ENCODE measurements around the gene GPR83. TPM values are rescaled to one million over a fixed set of nuclear protein-coding genes. Genes with fewer than 3 reads are reported as not detected.
"Not testable (repeated sequence)": the region's sequence is repeated elsewhere in the genome, so short reads cannot be mapped to it uniquely, and the experiment has no call there.

Gene GPR83
- under 0.01 TPM in 1 of 2 replicates, not detected in the other for total RNA-seq

DNA sequence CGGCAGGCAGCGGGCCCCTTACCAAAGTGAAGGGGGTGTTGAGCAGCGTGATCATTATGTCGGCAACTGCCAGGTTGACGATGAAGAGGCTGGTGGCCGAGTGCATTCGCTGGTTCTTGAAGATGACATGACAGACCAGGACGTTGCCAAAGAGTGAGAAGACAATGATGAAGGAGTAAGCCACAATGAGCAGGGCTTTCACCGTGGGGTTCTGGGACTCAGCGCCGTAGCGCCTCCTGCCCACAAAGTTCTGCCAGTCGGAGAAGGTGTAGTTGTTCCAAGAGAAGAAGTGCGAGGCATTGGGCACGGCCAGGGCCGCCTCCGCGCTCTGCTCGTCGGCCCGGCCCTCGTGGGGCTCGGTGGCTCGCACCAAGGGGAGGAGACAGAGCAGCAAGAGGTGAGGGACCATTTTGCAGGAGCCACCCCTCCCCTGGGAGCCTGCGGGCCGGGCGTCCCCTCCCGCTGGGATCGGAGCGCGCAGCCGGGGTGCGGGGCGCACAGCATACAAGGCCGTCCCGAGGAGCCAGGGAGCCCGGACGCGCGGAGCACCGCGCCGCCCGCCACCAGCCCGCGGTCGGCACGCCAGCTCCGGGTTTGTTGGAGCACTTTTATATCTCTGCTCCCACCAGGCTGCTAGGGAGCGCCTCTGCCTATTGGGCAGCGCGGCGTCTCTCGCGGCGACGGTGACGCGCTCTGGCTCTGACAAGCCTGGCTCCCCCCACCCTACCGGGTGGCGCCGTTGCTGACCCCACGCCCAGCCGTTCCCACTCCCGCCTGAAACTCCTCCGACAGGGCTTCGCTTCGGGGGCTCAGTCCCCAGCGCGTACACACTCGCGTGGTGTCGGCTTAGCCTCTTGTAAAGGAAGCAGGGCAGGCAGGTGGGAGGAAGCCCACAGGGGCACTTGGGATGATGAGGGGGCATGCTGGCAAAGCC, at the start of gene GPR83:
Gene GPR83, minus strand, starts transcription at position 581 of the 934 bp plus-strand sequence. Its CDS starts 172 bp downstream, at position 409.
- DNase-seq (ENCODE audit: low read depth) = no peak

DNA sequence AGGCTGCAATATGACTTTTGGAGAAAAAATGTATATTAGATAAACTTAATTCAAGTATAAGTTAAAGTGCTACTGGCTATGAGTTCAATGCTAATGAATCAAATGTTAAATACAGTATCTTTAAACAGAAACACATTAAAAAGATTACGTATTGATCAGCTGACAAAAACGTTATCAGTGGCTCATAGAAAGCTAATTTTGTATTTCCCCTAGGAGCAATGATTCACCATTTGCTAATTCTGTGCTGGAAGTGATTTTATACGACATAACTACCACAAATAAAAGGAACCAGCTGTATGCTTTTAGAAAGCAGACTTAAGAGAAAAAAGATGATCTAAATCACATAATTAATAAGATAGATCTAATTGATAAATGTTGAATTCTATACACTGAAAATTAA, 48.8 kb upstream of the GPR83 start:
- no peak for DNase-seq (ENCODE audit: low read depth)

DNA sequence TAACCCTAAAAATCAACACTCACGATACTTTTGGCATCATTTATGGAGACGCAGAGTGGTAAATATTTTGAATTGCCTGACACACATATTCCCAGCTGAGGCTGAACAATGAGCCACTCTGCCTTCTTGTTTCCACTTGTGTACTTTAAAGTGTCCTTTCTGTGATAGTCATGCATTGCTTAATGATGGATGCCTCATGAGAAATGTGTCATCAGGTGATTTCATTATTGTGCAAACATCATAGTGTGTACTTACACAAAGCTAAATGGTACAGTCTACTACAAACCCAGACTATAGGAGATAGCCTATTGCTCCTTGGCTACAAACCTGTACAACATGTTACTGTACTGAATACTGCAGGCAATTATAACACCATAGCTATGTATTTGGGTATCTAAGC, 48.2 kb upstream of the GPR83 start:
- DNase-seq (ENCODE audit: low read depth) = peak; percentile 88

DNA sequence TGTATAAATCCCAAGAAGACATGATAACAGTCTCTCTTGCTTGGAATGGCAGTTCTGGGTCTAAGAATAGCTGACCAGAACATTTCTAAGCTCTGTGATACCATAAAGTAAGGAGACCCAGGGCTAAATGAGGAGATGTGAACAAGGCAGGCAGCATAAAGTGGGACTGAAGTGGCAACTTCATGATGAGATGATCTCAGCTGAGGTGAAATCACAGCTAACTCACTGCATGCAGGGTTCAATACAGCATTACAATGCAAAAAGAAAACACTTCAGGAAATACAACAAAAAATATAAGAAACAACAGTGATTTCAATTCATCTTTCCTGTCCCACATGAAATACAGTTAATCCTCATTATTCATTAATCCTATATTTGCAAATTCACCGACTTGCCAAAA, 47.8 kb upstream of the GPR83 start:
- no peak for DNase-seq (ENCODE audit: low read depth)

DNA sequence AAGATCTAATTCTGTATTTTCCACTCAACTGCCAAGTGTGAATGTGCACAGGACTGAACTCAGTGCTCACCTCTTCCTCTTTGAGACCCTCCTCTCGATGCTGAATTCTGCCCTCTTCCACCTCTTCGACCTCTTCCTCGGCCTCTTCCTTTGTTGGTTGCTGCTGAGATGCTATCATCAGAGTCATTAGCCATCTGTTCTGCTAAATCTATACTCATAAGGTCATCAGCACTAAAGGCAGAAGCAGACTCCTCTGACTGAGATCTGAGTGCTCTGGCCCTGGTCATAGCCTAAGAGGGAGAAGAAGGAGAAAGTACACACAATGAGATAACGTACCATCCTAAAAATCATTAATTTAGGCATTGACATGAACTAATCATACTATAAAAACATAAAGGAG, 45.9 kb upstream of the GPR83 start:
- no peak for DNase-seq (ENCODE audit: low read depth)

DNA sequence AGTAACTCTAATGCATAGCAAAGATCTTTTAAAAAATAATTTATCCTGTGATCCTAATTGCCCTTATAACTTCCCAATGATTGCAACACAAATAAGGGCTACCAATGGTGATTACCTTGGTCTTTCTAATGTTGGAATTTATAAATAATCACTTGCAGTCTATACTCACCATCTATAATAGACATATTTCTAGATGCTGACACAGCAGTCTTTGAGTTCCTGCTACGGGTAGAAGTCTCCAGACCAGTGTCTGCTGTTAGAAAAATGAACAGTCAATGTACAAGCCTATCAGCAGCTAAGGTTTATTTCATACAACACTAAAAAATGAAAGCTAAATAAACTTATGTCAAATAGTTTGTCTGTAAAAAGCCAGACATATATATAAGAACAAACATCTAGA, 44.4 kb upstream of the GPR83 start:
- DNase-seq (ENCODE audit: low read depth) = no peak

DNA sequence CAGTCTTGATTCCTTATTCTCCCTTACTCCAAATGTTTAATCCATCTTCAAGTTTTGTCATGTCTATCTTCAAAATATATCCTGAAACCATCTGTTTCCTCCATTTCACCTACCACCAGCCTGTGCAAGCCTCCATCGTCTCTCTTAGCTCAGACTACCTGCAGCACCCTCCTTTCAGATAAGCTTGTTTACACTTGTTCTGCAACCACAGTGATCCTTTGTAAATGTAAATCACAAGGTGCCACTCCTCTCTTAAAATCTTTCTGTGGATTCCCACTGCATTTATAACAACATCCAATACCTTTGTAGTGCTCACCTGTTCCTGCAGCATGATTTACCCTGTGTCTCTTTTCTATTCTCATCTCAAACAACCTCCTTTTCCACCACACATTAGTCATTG, 31.8 kb upstream of the GPR83 start:
- no peak for DNase-seq (ENCODE audit: low read depth)

DNA sequence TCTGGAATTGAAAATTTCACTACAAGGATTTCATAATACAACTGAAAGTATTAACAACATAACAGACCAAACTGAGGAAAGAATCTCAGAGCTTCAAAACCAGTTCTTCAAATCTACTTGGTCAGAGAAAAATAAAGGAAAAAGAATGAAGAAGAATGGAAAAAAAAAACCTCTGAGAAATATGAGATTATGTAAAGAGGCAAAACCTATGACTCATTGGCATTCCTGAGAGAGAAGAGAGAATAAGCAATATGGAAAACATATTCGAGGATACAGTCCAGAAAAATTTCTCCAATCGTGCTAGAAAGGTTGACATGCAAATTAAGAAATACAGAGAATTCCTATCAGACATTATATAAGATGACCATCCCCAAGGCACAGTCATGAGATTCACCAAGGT, 23.4 kb upstream of the GPR83 start:
- no peak for DNase-seq (ENCODE audit: low read depth)

DNA sequence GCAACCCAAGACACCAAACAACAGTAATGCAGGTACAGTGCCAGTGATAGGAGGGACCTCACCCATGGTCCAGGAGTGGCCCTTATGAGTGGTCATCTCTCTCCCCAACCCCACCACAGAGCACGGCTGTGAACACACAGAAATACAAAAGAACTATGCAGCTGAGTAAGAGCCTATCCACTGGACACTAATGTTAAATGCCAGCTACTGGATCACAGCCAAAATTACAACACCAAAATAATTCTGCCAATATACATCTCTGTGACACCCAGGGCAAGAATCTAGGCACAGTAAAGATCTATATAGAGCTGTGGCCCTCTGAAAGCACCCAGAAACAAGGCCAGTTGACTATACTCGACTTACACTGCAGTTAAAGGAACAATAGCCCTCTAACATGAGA, 22.8 kb upstream of the GPR83 start:
- peak; percentile 11 for DNase-seq (ENCODE audit: low read depth)

DNA sequence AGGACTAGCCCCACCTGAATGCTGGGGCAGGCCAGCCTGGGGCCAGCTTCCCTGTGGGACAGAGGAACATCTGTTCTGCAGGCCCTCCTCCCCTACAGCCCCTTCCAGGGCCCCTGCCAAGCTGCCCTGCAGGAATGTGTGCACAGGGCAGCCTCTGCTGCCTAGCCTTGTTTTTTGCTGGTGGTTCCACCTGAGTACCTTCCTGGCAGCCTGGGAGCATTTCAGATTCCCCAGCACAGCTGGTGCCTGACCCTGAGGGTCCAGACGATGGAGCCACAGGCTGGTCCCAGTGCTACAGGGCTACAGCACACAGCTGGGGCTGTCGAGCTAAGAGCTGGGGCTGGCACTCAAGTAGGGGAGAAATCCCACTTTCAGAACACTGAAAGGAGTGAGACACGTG, 22.3 kb upstream of the GPR83 start:
- peak; percentile 77 for DNase-seq (ENCODE audit: low read depth)

DNA sequence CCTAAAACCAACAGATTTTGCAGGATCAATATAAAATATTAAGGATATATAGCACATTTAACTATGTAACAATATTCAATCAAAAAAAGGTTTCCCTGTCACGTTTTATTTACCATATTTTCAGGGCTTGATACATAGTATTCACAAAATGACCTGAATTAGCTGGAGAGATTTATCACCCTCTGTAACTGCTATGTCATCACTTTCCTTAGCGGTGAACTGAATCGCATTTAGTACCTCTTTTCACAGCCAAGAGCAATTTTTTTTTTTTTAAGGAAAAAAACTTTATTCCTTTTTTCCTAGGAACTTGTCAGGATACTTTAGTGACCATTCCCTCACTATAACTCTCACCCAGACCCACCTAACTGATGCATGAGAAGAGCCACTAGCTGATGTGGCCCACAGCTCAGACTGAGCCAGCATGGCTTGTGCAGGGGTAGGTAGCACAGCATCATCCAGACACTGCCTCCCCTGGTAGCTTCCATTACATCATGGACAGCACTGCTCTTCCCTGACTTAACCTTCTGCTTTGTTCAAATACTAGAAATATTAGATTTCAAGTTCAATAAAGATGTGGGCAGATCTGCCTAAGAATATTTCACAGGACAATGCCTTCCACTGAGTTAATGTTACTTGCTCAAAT, 17.0 kb upstream of the GPR83 start:
- DNase-seq (ENCODE audit: low read depth) = no peak

DNA sequence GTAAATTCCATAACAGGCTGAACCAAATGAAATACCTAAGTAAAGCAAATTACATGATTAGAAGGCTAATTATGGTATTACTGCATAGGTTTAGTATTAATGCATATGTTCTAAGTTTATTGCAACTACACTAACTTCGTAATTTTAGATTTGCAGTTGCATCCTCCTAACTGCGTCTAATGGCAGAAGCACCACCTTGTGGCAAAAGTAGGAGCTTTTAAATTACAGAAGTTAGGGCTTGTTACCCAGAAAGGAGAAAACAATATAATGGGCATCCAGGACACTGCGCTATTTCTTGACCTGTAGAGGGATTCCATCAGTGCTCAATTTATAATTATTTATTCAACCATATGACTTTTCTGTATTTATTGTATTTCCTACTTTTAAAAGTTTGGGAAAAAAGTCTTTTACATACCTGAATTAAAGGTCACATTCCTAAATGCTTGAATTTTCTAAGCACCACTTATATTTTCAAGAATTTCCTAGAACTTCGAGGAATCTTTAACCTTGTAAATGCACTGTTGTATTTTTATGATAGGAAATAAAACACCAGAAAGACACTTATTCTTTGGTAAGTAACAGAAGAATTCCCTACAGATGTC, 16.3 kb upstream of the GPR83 start:
- peak; percentile 27 for DNase-seq (ENCODE audit: low read depth)

DNA sequence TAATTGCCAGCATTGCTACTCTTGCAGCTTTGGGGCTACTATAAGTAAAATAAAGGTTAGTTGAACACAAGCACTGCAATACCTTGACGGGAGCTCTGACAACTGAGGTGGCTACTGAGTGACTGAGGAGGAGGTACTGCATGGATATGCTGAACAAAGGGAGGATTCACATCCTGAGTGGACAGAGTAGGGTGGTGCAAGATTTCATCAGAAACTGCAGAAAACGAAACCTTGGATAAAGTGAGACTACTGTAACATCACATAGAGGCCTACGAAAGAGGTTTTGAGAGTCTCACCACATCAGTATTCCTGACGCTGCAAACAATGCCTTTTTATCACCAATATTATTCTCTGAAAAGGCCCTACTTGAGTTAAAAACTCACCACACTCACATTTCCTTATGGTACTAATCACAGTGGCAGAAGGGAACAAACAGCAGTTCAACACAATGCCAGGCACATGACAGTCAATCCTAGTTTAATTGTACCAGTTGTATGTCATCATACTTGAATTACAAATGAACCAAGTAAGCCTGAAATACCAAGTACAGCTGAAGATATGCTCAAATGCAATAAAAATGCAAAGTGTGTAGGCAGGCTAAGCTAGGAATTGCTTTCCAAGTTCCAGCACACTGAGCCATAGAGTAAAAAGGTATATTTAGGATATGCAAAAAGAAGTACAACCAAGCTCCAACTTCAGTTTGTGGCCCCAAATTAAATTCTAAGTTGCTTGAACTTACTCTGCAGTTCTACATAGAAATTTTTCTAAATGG, 4.0 kb upstream of the GPR83 start:
- no peak for DNase-seq (ENCODE audit: low read depth)

DNA sequence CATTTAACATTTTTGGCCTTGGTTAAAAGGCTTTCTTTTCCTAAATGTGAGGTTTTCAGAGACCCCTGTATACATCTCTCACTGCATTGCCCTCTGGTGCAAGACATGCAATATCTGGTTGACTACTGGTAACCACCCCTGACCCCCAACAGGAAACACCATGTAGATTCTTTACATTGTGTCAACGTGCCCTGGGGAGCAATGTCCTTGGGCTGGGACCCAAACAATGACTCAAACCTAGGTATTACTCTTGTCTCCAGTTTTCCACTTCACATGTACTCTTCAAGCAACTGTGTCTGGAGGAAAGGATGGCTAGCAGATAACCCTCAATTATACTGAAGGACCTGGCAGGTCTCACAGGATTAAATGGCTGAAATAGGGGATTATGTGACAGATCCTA, 1.1 kb upstream of the GPR83 start:
- no peak for DNase-seq (ENCODE audit: low read depth)

DNA sequence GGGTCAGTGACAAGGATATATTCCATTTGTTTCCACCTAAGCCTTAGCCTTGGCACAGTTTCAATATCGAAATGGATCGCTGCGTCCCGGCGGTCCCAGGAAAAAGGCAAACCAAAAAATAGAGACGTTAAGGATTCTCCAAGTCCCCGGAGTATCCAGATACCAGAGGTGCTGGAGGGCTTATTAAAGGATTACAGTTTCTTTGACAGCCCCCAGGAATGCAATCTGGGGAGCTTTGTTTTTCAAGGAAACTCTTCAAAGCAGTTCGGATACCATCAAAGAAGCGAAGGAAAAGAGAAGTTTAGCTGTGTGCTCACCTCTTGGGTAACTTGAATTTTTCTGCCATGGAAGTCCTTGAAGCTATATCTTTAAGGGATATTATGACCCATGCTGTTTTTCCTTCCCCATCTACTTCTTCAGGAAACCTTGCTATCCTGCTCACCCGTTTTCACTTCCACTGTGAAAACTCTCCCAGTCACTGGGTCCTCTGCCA, 600 bp upstream of the GPR83 start:
- no peak for DNase-seq (ENCODE audit: low read depth)

DNA sequence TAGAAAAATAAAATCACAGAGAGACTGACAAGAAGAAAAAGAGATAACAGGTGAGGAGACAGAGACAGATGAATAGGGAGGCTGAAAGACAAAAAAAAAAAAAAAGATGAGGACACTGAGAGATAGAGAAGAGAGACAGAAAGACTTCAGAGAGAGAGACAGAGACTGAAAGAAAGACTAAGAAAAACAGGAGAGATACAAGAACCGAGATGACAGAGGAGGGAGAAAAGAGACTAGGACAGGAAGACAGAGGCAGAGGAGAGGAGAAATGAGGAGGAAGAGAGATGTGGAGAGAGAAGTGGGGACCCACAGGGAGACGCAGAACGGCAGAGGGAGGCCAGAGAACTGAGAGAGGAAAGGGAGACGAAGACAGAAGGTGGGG, 771 bp downstream of the GPR83 start:
- DNase-seq (ENCODE audit: low read depth) = no peak

DNA sequence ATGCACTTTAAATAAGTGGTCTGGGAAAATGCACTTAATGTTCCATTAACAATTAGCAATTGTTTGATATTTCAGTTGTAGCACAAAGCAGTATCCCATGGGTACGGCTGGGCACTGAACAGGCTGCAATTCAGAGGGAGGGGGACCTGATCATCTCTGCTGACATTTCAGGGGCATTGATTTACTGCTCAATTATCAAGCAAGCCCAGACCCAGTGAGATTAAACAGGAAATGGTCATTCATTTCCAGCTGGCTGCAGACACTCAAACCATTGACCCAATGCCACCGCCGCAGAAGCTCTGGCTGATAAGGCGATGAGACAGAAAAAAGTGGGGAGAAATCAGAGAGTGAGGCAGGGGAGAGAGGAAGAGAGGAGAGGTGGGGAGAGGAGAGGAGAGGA, 1.2 kb downstream of the GPR83 start:
- no peak for DNase-seq (ENCODE audit: low read depth)

DNA sequence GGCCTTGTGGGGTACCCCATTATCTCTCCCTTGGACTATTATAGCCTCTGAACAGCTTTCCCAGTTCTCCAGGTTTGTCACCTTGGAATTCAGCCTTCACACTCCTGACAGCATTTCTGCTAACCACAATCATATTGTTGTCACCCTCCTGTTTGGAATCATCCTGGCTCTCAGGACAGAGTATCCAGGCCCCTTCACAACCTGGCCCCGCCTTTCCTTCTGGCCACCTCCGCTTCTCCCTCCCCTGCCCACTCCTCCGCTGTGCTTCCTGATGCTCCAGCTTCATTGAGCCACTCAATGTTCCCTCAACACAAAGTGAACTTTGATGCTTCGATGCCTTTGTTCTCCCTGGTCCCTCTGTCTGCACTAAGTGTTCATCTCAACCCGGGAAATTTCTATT, 3.1 kb downstream of the GPR83 start:
- DNase-seq (ENCODE audit: low read depth) = no peak

DNA sequence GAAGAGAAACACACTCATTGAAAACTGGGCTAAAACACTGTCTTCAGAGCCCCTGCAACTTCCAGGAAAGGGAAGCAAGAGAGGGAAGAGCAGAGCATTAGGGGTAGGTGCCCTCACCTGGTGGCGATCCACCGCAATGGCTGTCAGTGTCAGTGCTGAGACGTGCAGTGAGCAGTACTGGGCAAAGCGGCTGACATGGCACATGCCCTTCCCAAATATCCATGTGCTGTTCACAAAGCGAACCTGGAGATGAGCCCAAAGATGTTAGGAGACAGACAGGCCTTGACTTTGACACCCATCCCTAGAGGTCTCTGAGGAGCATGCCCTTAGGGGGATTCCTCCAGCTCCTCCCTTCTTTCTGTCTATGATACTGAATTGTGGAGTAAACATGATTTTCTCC, 4.9 kb downstream of the GPR83 start:
- DNase-seq (ENCODE audit: low read depth) = no peak

DNA sequence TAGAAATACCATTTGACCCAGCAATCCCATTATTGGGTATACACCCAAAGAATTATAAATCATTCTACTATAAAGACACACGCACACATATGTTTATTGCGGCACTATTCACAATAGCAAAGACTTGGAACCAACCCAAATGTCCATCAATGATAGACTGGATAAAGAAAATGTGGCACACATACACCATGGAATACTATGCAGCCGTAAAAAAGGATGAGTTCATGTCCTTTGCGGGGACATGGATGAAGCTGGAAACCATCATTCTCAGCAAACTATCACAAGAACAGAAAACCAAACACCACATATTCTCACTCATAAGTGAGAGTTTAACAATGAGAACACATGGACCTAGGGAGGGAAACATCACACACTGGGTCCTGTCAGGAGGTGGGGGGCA, 9.3 kb downstream of the GPR83 start:
- DNase-seq (ENCODE audit: low read depth) = not testable (repeated sequence)

DNA sequence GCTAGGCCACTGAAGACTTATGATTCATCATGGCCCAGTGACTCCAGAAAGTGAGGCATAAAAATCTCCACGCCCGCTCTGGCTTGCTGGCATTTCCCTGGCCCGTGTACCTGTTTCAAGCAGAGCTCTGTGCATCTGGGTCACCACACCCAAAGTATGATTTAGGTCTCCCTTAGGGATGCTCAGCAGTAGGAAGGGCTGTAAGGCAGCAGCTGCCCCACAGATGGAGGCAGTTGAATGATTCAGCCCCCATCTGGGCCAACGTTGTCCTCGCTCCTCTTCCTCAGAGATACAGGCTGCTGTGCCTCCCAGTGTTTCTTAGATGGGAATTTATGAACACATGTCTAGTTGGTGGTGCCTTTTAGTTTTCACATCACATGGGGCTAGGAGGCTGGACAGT, 21.6 kb downstream of the GPR83 start:
- no peak for DNase-seq (ENCODE audit: low read depth)

DNA sequence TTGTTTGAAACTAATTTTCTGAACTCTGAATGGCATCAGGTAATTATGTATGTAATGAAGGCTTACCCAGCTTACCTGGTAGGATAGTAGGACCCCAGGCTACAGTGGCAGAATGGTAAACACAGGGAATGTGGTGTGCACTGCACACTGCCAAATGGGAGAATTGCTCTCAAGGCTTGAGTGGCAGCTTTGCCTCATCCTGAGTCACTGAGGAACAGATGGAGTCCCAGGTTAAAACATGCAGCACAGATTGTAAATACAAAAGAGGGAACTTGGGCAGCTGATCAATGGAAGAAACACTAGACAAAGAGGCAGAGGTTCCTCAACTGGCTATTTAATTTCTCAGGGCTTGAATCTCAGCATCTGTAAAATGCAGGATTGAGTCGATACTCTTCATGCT, 24.4 kb downstream of the GPR83 start:
- DNase-seq (ENCODE audit: low read depth) = no peak
